Naive thymus-derived CD4-positive, alpha-beta T cell (primary cell): ENCODE results near the gene ANO9. TPM values are rescaled to one million over a fixed set of nuclear protein-coding genes. Genes with fewer than 3 reads are reported as not detected.

Experiments used
- ATAC-seq: fragments of 150-1000 bp; cut with Tn5 transposase; 2 replicates; pipeline ENCODE4 v1.10.0; 2021; ENCODE audit warnings: mild to moderate bottlenecking, moderate library complexity
- CTCF ChIA-PET: fragments of 350-600 bp; sonication (Branson Sonifier 250); formaldehyde crosslinking; loops from one replicate; lab custom pipeline; 2021; ENCODE audit warnings: antibody characterized with exemption; lab: Charles Lee
- POLR2A ChIA-PET: fragments of 350-600 bp; sonication (Branson Sonifier 250); formaldehyde crosslinking; loops from one replicate; lab custom pipeline; 2021; ENCODE audit warnings: antibody characterized with exemption, inconsistent platforms; lab: Charles Lee
- DNase-seq, 9 donors: peaks; one replicate each; pipeline versions ENCODE4 v3.0.0 to v3.0.0-alpha.2; 2020 to 2022; ENCODE audit warnings: mixed read lengths in 1 of 9
- H3K27ac ChIP-seq: one replicate; pipeline ENCODE4 v1.7.0; 2013; ENCODE audit warnings: mild to moderate bottlenecking, low read depth, low read length, moderate library complexity
- H3K27me3 ChIP-seq, 2 donors: one replicate each; pipeline ENCODE4 v1.7.0; 2013; ENCODE audit warnings: low read length in 2 of 2, mild to moderate bottlenecking in 2 of 2, moderate library complexity in 2 of 2; ENCODE audit not compliant: control insufficient read depth in 2 of 2, insufficient read depth in 2 of 2
- H3K36me3 ChIP-seq, 3 experiments: 1 replicate in 2 of 3; 2 replicates in 1 of 3; pipeline ENCODE4 v1.7.0; 2013; ENCODE audit warnings: low read length in 3 of 3, mild to moderate bottlenecking in 3 of 3, moderate library complexity in 1 of 3; ENCODE audit not compliant: insufficient read depth in 3 of 3, control insufficient read depth in 2 of 3
- H3K4me1 ChIP-seq, 2 donors: one replicate each; pipeline ENCODE4 v1.7.0; 2013; ENCODE audit warnings: low read length in 2 of 2, mild to moderate bottlenecking in 2 of 2, moderate library complexity in 1 of 2; ENCODE audit not compliant: control insufficient read depth in 2 of 2, insufficient read depth in 2 of 2
- H3K4me3 ChIP-seq: 2 replicates; pipeline ENCODE4 v1.7.0; 2013; ENCODE audit warnings: mild to moderate bottlenecking, low read length
- H3K9me3 ChIP-seq, 3 experiments: 1 replicate in 2 of 3; 2 replicates in 1 of 3; pipeline ENCODE4 v1.7.0; 2013; ENCODE audit warnings: low read length in 3 of 3; ENCODE audit not compliant: control insufficient read depth in 2 of 3
- H3K27ac Mint-ChIP-seq, 9 donors: one replicate each; pipeline ENCODE4 v1.8.0; 2020 to 2022; ENCODE audit warnings: mixed read lengths in 9 of 9, mild to moderate bottlenecking in 8 of 9, moderate library complexity in 5 of 9, inconsistent platforms in 2 of 9
- H3K27me3 Mint-ChIP-seq, 5 donors: one replicate each; pipeline ENCODE4 v1.8.0; 2021 to 2022; ENCODE audit warnings: mixed read lengths in 5 of 5, mild to moderate bottlenecking in 1 of 5
- H3K36me3 Mint-ChIP-seq, 5 donors: one replicate each; pipeline ENCODE4 v1.8.0; 2020 to 2022; ENCODE audit warnings: mixed read lengths in 5 of 5, mild to moderate bottlenecking in 3 of 5, inconsistent platforms in 1 of 5
- H3K4me1 Mint-ChIP-seq, 7 donors: one replicate each; pipeline ENCODE4 v1.8.0; 2020 to 2022; ENCODE audit warnings: mixed read lengths in 7 of 7, mild to moderate bottlenecking in 3 of 7, inconsistent platforms in 1 of 7
- H3K4me3 Mint-ChIP-seq, 10 donors: one replicate each; pipeline ENCODE4 v1.8.0; 2020 to 2022; ENCODE audit warnings: mild to moderate bottlenecking in 10 of 10, mixed read lengths in 10 of 10, moderate library complexity in 6 of 10, inconsistent platforms in 2 of 10
- H3K9me3 Mint-ChIP-seq, 11 donors: one replicate each; pipeline ENCODE4 v1.8.0; 2020 to 2022; ENCODE audit warnings: mixed read lengths in 11 of 11, mild to moderate bottlenecking in 4 of 11, inconsistent platforms in 1 of 11, moderate library complexity in 1 of 11
- intact Hi-C, 2 donors: fragments of 100-400 bp; cut with micrococcal nuclease; formaldehyde crosslinking; loops; one replicate each; pipeline ENCODE4 v1.15.1; 2023
- polyA plus RNA-seq, 2 donors: library from polyadenylated mRNA; unstranded; fragments of 300-500 nt; fragmentation: Illumina TruSeq; gene quantifications; one replicate each; pipeline ENCODE4 v1.2.3, GENCODE V29; 2021
- total RNA-seq, 6 experiments: library from RNA in 5 of 6; stranded (reverse) in 5 of 6; gene quantifications; 1 replicate in 5 of 6; 2 replicates in 1 of 6; pipeline ENCODE4 v1.2.3 and lab custom pipeline; 2021 to 2026

The ANO9 gene
- total and polyA plus RNA-seq, 7 experiments from 2014 or later, result 9.0 to 107 (median 92.2) TPM

DNA sequence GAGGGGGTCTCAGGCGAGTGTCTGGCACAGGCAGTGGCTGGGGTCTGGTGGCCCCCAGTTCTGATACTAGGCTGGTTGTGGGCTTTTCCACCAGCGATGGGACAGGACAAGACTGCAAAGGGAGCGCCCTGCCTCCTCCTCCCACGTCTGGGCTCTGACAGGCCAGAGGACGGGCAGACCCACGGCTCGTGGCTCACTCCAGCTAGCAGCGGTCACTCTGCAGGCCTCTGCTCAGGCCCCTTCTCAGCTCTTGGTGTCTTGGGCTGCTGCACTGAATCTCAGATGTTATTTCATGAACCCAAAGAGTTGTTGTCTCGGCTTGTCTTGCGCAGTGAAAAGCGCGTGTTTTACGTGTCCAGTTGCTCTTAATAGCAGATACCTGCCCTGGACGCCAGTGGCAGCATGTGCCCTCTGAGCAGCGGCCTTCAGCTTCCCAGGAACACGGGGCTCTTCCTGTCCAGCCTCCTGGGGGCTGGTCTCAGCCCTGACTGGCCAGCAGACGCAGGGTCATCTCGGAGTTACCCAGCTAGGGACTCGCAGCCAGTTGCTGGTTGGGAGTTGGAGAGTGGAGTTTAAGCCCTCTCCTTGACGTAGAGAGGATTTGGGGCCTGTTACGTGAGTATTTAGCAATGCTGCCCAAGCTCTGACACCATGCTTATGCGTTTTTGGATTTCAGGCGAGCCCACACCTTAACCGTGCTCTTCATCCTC lies 17.9 kb upstream of the ANO9 start:
- no peaks in the 10 kb centered on the region for H3K27me3 ChIP-seq
- no peak overlapping the region for H3K27ac ChIP-seq
- no peaks in the 10 kb centered on the region for H3K9me3 ChIP-seq
- H3K4me1 Mint-ChIP-seq, result peaks cover 16 to 31% (median 25%) of the 10 kb centered on the region in 7 donors
- no peaks in the 10 kb centered on the region for H3K27me3 Mint-ChIP-seq
- ATAC-seq (no peak), DNase-seq (no peak)
- intact Hi-C loops, result loop anchor here in 1 of 2 donors (10.0 kb wide), 1 partner anchor 265 kb away; no protein-coding TSS in a partner anchor
- POLR2A ChIA-PET, result no interaction called here
- H3K36me3 ChIP-seq, result peaks cover 0 to 16% (median 0%) of the 10 kb centered on the region in 3 experiments
- H3K27ac Mint-ChIP-seq, result no peak overlapping the region
- CTCF ChIA-PET, result no interaction called here
- H3K4me3 Mint-ChIP-seq, result no peak overlapping the region
- H3K4me3 ChIP-seq, result no peak overlapping the region
- H3K9me3 Mint-ChIP-seq, result no peaks in the 10 kb centered on the region
- peaks cover 16 to 24% of the 10 kb centered on the region in 2 donors for H3K4me1 ChIP-seq
- peaks cover 0 to 6% (median 0%) of the 10 kb centered on the region in 5 donors for H3K36me3 Mint-ChIP-seq

DNA sequence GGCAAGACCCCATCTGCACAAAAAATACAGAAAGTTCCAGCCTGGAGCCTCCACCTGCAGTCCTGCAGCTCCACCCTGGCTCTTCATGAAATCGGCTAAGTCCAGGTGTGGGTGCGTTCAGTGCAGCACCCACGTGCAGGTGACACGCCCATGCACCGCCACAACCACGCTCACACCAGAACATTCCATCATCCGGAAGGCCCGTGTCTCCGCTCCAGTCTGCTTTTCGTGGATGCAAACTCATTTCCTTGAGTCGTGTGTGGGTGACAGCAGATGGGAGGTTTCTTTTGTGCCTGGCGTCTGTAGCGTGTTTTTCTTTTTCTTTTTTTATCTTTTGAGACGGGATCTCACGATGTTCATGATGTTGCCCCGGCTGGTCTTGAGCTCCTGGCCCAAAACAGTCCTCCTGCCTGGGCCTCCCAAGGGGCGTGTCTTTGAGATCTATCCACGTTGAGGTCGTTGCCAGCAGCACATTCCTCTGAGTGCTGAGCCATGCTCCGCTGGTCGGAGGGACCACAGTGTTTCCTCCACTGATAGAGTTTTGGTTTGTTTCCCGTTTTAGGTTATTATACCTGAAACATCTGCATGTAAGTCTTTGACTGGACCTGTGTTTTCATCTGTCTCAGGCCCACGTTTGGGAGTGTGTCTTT lies 15.4 kb upstream of the ANO9 start:
- intact Hi-C loops, result loop anchor here in 1 of 2 donors (10.0 kb wide), 1 partner anchor 268 kb away; no protein-coding TSS in a partner anchor

DNA sequence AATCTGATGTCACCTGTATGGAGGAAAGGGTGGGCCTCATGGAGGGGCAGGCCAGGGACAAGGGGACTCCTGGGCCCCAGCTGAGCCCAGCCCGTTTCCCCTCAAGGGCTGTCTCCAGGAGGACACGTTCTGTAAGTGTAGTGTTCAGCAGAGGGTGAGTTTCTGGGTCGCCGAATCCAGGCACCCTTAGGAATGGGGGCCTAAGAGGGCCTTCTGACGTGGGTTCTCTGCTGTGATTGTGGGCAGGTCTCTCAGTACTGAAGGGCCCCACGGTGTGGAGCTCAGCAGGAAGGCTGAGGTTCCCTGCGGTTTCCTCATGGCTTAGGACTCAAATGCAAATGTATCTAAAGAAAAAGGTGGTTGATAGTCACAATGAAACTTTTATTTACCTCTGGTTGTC lies 14.7 kb upstream of the ANO9 start:
- ChIA-PET CTCF (interaction anchor here (1.0 to 1.6 kb wide), 3 partner anchors 11 to 206 kb away, joined by 3 to 4 read pairs (median 3); no protein-coding TSS in a partner anchor), POLR2A (interaction anchor here (0.6 to 1.4 kb wide), 5 partner anchors 8 to 250 kb away, joined by 3 to 6 read pairs (median 4); partner anchors contain the start of gene RNH1)
- ATAC-seq (peak; percentile 86), DNase-seq (peak in 7 of 9 donors; percentile 34 to 49 (median 40))
- intact Hi-C loops, result loop anchor here in 1 of 2 donors (10.0 kb wide), 1 partner anchor 268 kb away; no protein-coding TSS in a partner anchor
- peaks cover 0 to 34% (median 2%) of the 10 kb centered on the region in 3 experiments for H3K36me3 ChIP-seq
- H3K9me3 ChIP-seq, result no peaks in the 10 kb centered on the region
- no peaks in the 10 kb centered on the region for H3K27me3 ChIP-seq
- H3K27ac ChIP-seq, result peak overlapping the region; percentile 64
- H3K4me1 ChIP-seq, result peaks cover 16 to 25% of the 10 kb centered on the region in 2 donors
- Mint-ChIP-seq H3K27me3 (no peaks in the 10 kb centered on the region), H3K4me3 (peak overlapping the region; percentile 66 to 83 (median 76)), H3K36me3 (peaks cover 0 to 13% (median 4%) of the 10 kb centered on the region in 5 donors), H3K4me1 (peaks cover 23 to 35% (median 30%) of the 10 kb centered on the region in 7 donors), H3K9me3 (no peaks in the 10 kb centered on the region), H3K27ac (peak overlapping the region; percentile 68 to 97 (median 90))
- H3K4me3 ChIP-seq, result peak overlapping the region; percentile 35

More for the DNA sequence above, 15.4 kb upstream of the ANO9 start:
- peaks cover 0 to 33% (median 2%) of the 10 kb centered on the region in 3 experiments for H3K36me3 ChIP-seq
- H3K36me3 Mint-ChIP-seq, result peaks cover 0 to 13% (median 4%) of the 10 kb centered on the region in 5 donors
- CTCF ChIA-PET, result interaction anchor here (1.0 to 1.6 kb wide), 3 partner anchors 12 to 207 kb away, joined by 3 to 4 read pairs (median 3); no protein-coding TSS in a partner anchor
- POLR2A ChIA-PET, result interaction anchor here (0.5 to 1.4 kb wide), 4 partner anchors 9 to 47 kb away, joined by 3 to 5 read pairs (median 4); no protein-coding TSS in a partner anchor
- H3K9me3 Mint-ChIP-seq, result no peaks in the 10 kb centered on the region
- H3K4me3 ChIP-seq, result peak overlapping the region; percentile 35
- peaks cover 21 to 33% (median 30%) of the 10 kb centered on the region in 7 donors for H3K4me1 Mint-ChIP-seq
- peak overlapping the region; percentile 64 for H3K27ac ChIP-seq
- H3K4me1 ChIP-seq, result peaks cover 16 to 24% of the 10 kb centered on the region in 2 donors
- H3K27me3 ChIP-seq, result no peaks in the 10 kb centered on the region
- DNase-seq (peak in 3 of 9 donors; percentile 16 to 27 (median 18)), ATAC-seq (peak; percentile 55)
- H3K27me3 Mint-ChIP-seq, result no peaks in the 10 kb centered on the region
- H3K4me3 Mint-ChIP-seq, result peak overlapping the region; percentile 66 to 83 (median 76)
- peak overlapping the region; percentile 52 to 97 (median 90) for H3K27ac Mint-ChIP-seq
- H3K9me3 ChIP-seq, result no peaks in the 10 kb centered on the region

DNA sequence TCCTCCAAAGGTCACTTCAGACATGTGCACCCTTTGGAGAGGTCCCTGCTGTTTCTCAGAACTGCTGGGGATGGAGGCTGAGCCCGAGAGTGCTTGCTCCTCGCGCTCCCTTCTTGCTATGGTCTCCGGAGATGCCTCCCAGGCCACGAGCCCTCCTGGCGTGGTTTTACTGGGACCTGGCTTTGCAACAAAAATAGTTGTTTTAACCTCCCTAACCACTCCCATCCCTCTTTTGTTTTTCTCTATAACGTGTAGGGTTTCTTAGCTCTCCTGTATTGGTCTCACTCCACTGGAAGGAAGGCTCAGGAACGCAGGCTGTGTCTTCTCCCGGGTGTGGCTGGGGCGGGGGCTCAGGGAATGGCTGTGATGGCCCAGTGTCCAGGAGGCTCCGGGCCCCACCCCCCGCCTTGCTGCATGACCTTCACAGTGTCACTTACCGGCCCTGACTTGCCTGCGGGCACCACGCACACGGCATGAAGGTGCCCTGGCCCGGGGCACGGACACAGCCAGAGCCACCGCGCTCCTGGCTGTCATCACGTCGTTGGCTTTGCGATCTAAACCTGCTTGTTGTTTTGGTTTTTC lies 13.8 kb upstream of the ANO9 start:
- peak overlapping the region in 3 of 10 donors; percentile 25 to 79 (median 72) for H3K4me3 Mint-ChIP-seq
- DNase-seq (no peak), ATAC-seq (no peak)
- no peaks in the 10 kb centered on the region for H3K27me3 Mint-ChIP-seq
- H3K9me3 ChIP-seq, result no peaks in the 10 kb centered on the region
- no peaks in the 10 kb centered on the region for H3K27me3 ChIP-seq
- H3K36me3 ChIP-seq, result peaks cover 0 to 31% (median 2%) of the 10 kb centered on the region in 3 experiments
- CTCF ChIA-PET, result interaction anchor here (0.5 to 1.6 kb wide), 4 partner anchors 16 to 205 kb away, joined by 3 to 4 read pairs (median 4); no protein-coding TSS in a partner anchor
- peak overlapping the region; percentile 64 for H3K27ac ChIP-seq
- H3K27ac Mint-ChIP-seq, result peak overlapping the region in 7 of 9 donors; percentile 14 to 97 (median 62)
- H3K9me3 Mint-ChIP-seq, result no peaks in the 10 kb centered on the region
- H3K36me3 Mint-ChIP-seq, result peaks cover 0 to 13% (median 8%) of the 10 kb centered on the region in 5 donors
- intact Hi-C loops, result loop anchor here in 1 of 2 donors (10.0 kb wide), 1 partner anchor 269 kb away; no protein-coding TSS in a partner anchor
- H3K4me3 ChIP-seq, result no peak overlapping the region
- peaks cover 22 to 31% of the 10 kb centered on the region in 2 donors for H3K4me1 ChIP-seq
- peaks cover 31 to 44% (median 39%) of the 10 kb centered on the region in 7 donors for H3K4me1 Mint-ChIP-seq
- POLR2A ChIA-PET, result interaction anchor here (0.6 to 1.4 kb wide), 3 partner anchors 15 to 249 kb away, joined by 3 to 6 read pairs (median 5); partner anchors contain the start of gene RNH1

DNA sequence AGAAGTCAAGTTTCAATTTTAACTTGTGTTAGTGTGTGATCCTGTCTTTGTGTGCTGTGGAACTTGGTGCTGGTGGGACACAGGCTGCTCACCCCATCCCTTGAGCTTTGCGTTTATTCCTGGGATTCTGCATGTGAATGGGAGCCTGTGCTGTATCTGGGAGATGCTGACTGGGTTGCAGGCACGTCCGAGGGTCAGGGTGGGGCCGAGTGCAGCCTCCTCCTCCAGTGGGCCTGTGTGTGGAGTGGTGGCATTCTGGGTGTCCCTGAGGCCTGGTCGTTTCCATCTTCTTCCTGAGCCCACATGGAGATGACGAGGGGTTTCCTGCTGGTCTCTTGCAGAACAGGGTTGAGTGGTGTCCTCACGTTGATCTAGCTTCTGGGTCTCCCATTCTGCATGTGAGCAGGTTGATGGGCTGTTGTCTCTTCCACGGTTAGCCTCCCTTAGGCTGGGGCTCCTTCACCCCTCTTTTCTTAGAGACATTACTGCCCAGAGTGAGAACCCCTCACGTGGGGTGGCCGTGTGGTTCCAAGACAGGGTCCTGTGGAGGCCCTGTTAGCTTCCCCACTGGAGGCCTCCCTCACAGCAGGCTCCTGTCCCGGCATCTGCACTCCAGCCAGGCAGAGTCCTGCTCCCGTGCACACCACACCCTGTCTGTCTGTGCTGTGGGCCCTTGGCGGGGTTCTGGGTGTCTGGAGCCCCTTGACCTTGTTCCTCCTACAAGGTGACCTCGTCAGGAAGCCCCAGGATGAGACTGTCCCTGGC lies 13.2 kb upstream of the ANO9 start:
- CTCF ChIA-PET, result interaction anchor here (0.5 to 0.7 kb wide), 2 partner anchors 19 to 39 kb away, joined by 3 to 4 read pairs; no protein-coding TSS in a partner anchor
- no peak for ATAC-seq
- H3K36me3 Mint-ChIP-seq, result peaks cover 0 to 13% (median 8%) of the 10 kb centered on the region in 5 donors

More for the DNA sequence above, 13.2 kb upstream of the ANO9 start:
- Histone ChIP-seq H3K27me3 (no peaks in the 10 kb centered on the region), H3K4me3 (no peak overlapping the region), H3K36me3 (peaks cover 0 to 25% (median 2%) of the 10 kb centered on the region in 3 experiments), H3K27ac (no peak overlapping the region), H3K9me3 (no peaks in the 10 kb centered on the region), H3K4me1 (peaks cover 22 to 31% of the 10 kb centered on the region in 2 donors)
- POLR2A ChIA-PET, result interaction anchor here (0.6 to 0.7 kb wide), 2 partner anchors 187 to 248 kb away, joined by 3 read pairs; partner anchors contain the start of genes BET1L and RIC8A
- intact Hi-C loops, result loop anchor here in 1 of 2 donors (5.0 to 10.0 kb wide), 2 partner anchors 263 to 270 kb away; partner anchors contain the start of gene SCGB1C1
- Mint-ChIP-seq H3K4me1 (peaks cover 31 to 45% (median 40%) of the 10 kb centered on the region in 7 donors), H3K27ac (peak overlapping the region; percentile 31 to 76 (median 57)), H3K9me3 (no peaks in the 10 kb centered on the region), H3K4me3 (peak overlapping the region in 1 of 10 donors; percentile 41), H3K27me3 (peaks cover 0 to 1% (median 0%) of the 10 kb centered on the region in 5 donors)
- DNase-seq, result no peak
